Upper lobe of left lung (tissue), 4 donors: ENCODE results near the gene CNP.

Experiments used
- CTCF ChIP-seq, 6 experiments: fragments of 450-650 bp in 4 of 6; fragments of 200-600 bp in 2 of 6; sonication (generic) in 2 of 6; IDR thresholded peaks; one replicate each; pipeline ENCODE4 v1.5.1; 2016 to 2019; ENCODE audit warnings: antibody characterized with exemption in 6 of 6
- POLR2A ChIP-seq, 4 donors: fragments of 450-650 bp; IDR thresholded peaks; one replicate each; pipeline ENCODE4 v1.5.1; 2016 to 2017; ENCODE audit warnings: antibody characterized with exemption in 4 of 4, mild to moderate bottlenecking in 2 of 4
- POLR2AphosphoS5 ChIP-seq, 2 donors: sonication (generic); formaldehyde crosslinking; IDR thresholded peaks; one replicate each; pipeline ENCODE4 v1.5.1; 2017; ENCODE audit warnings: antibody characterized with exemption in 2 of 2

- no peak for TF ChIP-seq POLR2A (IDR thresholded peaks at IDR 0.05)
- no peak for TF ChIP-seq CTCF (IDR thresholded peaks at IDR 0.05)
- TF ChIP-seq POLR2AphosphoS5 (IDR thresholded peaks at IDR 0.05), result no peak
Observed at GRCh38 chr17:42018339-42018738, 51.7 kb downstream of the CNP start.
